Colonic mucosa (tissue), 4 donors: Measurements from ENCODE around the gene RAB4B. TPM values are rescaled to one million over a fixed set of nuclear protein-coding genes. Genes with fewer than 3 reads are reported as not detected.

Source experiments
- DNase-seq: peaks from one replicate; pipeline ENCODE4 v3.0.0-alpha.2; 2020
- H3K27ac ChIP-seq: fragments of 200-600 bp; one replicate; pipeline ENCODE4 v1.8.0; 2021
- H3K27me3 ChIP-seq: fragments of 200-600 bp; one replicate; pipeline ENCODE4 v1.8.0; 2021
- H3K36me3 ChIP-seq: fragments of 200-600 bp; one replicate; pipeline ENCODE4 v1.8.0; 2021
- H3K4me1 ChIP-seq: fragments of 200-600 bp; one replicate; pipeline ENCODE4 v1.8.0; 2021; ENCODE audit warnings: mild to moderate bottlenecking
- H3K4me3 ChIP-seq: fragments of 200-600 bp; one replicate; pipeline ENCODE4 v1.8.0; 2021
- H3K9ac ChIP-seq, 2 donors: one replicate each; pipeline ENCODE4 v1.7.0; 2013; ENCODE audit warnings: control low read depth in 2 of 2, low read depth in 2 of 2, low read length in 2 of 2
- H3K9me3 ChIP-seq: fragments of 200-600 bp; one replicate; pipeline ENCODE4 v1.8.0; 2021
- CTCF ChIP-seq: fragments of 200-600 bp; IDR thresholded peaks from one replicate; pipeline ENCODE4 v1.8.0; 2022; ENCODE audit warnings: antibody characterized with exemption, mild to moderate bottlenecking
- intact Hi-C: fragments of 100-400 bp; cut with DNase I; formaldehyde crosslinking; loops from one replicate; pipeline ENCODE4 v1.14.1; 2022
- total RNA-seq, 2 donors: library from RNA; stranded (reverse); fragmentation: NEBNext Ultra II Directional in 1 of 2; extraction: Animal tissue kit (Norgen Biotek cat#: 25700) in 1 of 2; gene quantifications; one replicate each; pipeline ENCODE4 v1.2.1, GENCODE V29; 2021
- donor health status: healthy.
- donor health status: DM: no; HTN: no; CAD: no.
- donor health status: DM: no; HTN: no; CAD: no.

Gene RAB4B
- total RNA-seq, 2 donors from 2014 or later, result 42.3 to 53.4 TPM

- Histone ChIP-seq H3K4me3 (peak overlapping the region; percentile 2), H3K9me3 (no peaks in the 10 kb centered on the region), H3K9ac (peak overlapping the region in 1 of 2 donors; percentile 75), H3K4me1 (peaks cover 57% of the 10 kb centered on the region), H3K27ac (peak overlapping the region; percentile 82), H3K36me3 (peaks cover 6% of the 10 kb centered on the region), H3K27me3 (no peaks in the 10 kb centered on the region)
- intact Hi-C loops, result no loop called here
- DNase-seq, result peak; percentile 25
- no peak for TF ChIP-seq CTCF
These were observed 26.8 kb downstream of the RAB4B start for GRCh38 chr19:40804783-40805242.

GRCh38 chr19:40805258-40805868 is 27.3 kb downstream of the RAB4B start:
- Histone ChIP-seq H3K9ac (peak overlapping the region in 1 of 2 donors; percentile 69), H3K27ac (peak overlapping the region; percentile 82), H3K9me3 (no peaks in the 10 kb centered on the region), H3K4me1 (peaks cover 55% of the 10 kb centered on the region), H3K27me3 (no peaks in the 10 kb centered on the region), H3K4me3 (no peak overlapping the region), H3K36me3 (peaks cover 6% of the 10 kb centered on the region)
- intact Hi-C loops, result no loop called here
- TF ChIP-seq CTCF, result no peak
- peak; percentile 62 for DNase-seq

- Histone ChIP-seq H3K27me3 (no peaks in the 10 kb centered on the region), H3K4me3 (no peak overlapping the region), H3K9me3 (no peaks in the 10 kb centered on the region), H3K36me3 (peaks cover 6% of the 10 kb centered on the region), H3K4me1 (peaks cover 45% of the 10 kb centered on the region), H3K9ac (peak overlapping the region in 1 of 2 donors; percentile 67), H3K27ac (peak overlapping the region; percentile 50)
- intact Hi-C loops, result no loop called here
- TF ChIP-seq CTCF, result peak; percentile 73
- DNase-seq, result peak; percentile 71
These were observed 28.5 kb downstream of the RAB4B start for GRCh38 chr19:40806423-40807146.

GRCh38 chr19:40807147-40808020 is 29.3 kb downstream of the RAB4B start:
- intact Hi-C loops, result no loop called here
- peak; percentile 41 for DNase-seq
- peak; percentile 11 for TF ChIP-seq CTCF
- no peaks in the 10 kb centered on the region for H3K9me3 ChIP-seq
- peaks cover 39% of the 10 kb centered on the region for H3K4me1 ChIP-seq
- H3K4me3 ChIP-seq, result no peak overlapping the region
- H3K27me3 ChIP-seq, result no peaks in the 10 kb centered on the region
- no peak overlapping the region for H3K9ac ChIP-seq
- peak overlapping the region; percentile 1 for H3K27ac ChIP-seq
- peaks cover 6% of the 10 kb centered on the region for H3K36me3 ChIP-seq

GRCh38 chr19:40808021-40808325 is 29.9 kb downstream of the RAB4B start:
- Histone ChIP-seq H3K4me1 (peaks cover 33% of the 10 kb centered on the region), H3K36me3 (peaks cover 6% of the 10 kb centered on the region), H3K27me3 (no peaks in the 10 kb centered on the region), H3K9me3 (no peaks in the 10 kb centered on the region), H3K27ac (peak overlapping the region; percentile 1), H3K9ac (no peak overlapping the region), H3K4me3 (no peak overlapping the region)
- TF ChIP-seq CTCF, result no peak
- DNase-seq, result no peak
- intact Hi-C loops, result no loop called here
